Heart right ventricle (tissue), 16 donors: ENCODE data around the gene HLA-A. TPM values are rescaled to one million over a fixed set of nuclear protein-coding genes. Genes with fewer than 3 reads are reported as not detected.

Experiments used
- ATAC-seq, 8 donors: fragments of 200-7000 bp; cut with Tn5 transposase; one replicate each; pipeline ENCODE4 v1.9.1; 2020; ENCODE audit warnings: mild to moderate bottlenecking in 8 of 8, moderate library complexity in 8 of 8, moderate number of reproducible peaks in 1 of 8
- DNase-seq, 2 donors: peaks; one replicate each; pipeline ENCODE4 v3.0.0-alpha.2; 2020
- H3K27ac ChIP-seq, 10 donors: fragments of 200-600 bp; sonication (generic) in 2 of 10; one replicate each; pipeline versions ENCODE4 v1.5.0 to v1.8.0; 2020 to 2022; ENCODE audit warnings: mild to moderate bottlenecking in 3 of 10
- H3K27me3 ChIP-seq, 7 donors: fragments of 200-600 bp; one replicate each; pipeline ENCODE4 v1.8.0; 2021 to 2022; ENCODE audit warnings: mild to moderate bottlenecking in 2 of 7
- H3K36me3 ChIP-seq, 9 donors: fragments of 200-600 bp; sonication (generic) in 1 of 9; one replicate each; pipeline versions ENCODE4 v1.5.0 to v1.8.0; 2020 to 2022; ENCODE audit warnings: mild to moderate bottlenecking in 2 of 9
- H3K4me1 ChIP-seq, 9 donors: fragments of 200-600 bp; sonication (generic) in 1 of 9; one replicate each; pipeline versions ENCODE4 v1.5.0 to v1.8.0; 2020 to 2022; ENCODE audit warnings: mild to moderate bottlenecking in 4 of 9
- H3K4me3 ChIP-seq, 10 donors: fragments of 200-600 bp; sonication (generic) in 2 of 10; one replicate each; pipeline versions ENCODE4 v1.5.0 to v1.8.0; 2020 to 2022; ENCODE audit warnings: mild to moderate bottlenecking in 7 of 10, moderate library complexity in 2 of 10
- H3K9me3 ChIP-seq, 11 donors: fragments of 200-600 bp in 10 of 11; sonication (generic) in 2 of 11; one replicate each; pipeline versions ENCODE4 v1.5.0 to v1.8.0; 2013 to 2022; ENCODE audit warnings: mild to moderate bottlenecking in 2 of 11, control low read depth in 1 of 11, moderate library complexity in 1 of 11
- WGBS, 2 donors: extraction: QIAGEN DNeasy Blood & Tissue Kit; methylation state at CpG; one replicate each; pipeline ENCODE4 v1.1.7; 2013; ENCODE audit warnings: inconsistent platforms in 1 of 2; 5-methylcytosine and 5-hydroxymethylcytosine counted together
- intact Hi-C, 10 donors: fragments of 100-400 bp; cut with DNase I; formaldehyde crosslinking; loops; one replicate each; pipeline versions ENCODE4 v1.11.1 to v1.14.2; 2022
- polyA plus RNA-seq, 2 donors: library from polyadenylated mRNA; stranded (reverse); fragments of 200-250 nt; gene quantifications; one replicate each; pipeline ENCODE4 v1.2.3, GENCODE V29; 2013
- total RNA-seq, 10 donors: library from RNA; stranded (reverse); fragmentation: NEBNext Ultra II Directional in 3 of 10; extraction: Animal tissue kit (Norgen Biotek cat#: 25700) in 3 of 10; gene quantifications; one replicate each; pipeline versions ENCODE4 v1.2.1 to v1.2.4, GENCODE V29; 2021 to 2023
- TF ChIP-seq, protein P1 (sequence below), 9 donors: fragments of 200-600 bp; sonication (generic) in 2 of 9; IDR thresholded peaks; one replicate each; pipeline versions ENCODE4 v1.5.0 to v1.8.0; 2021 to 2022; ENCODE audit warnings: antibody characterized with exemption in 9 of 9, mild to moderate bottlenecking in 5 of 9, moderate library complexity in 1 of 9
- donor health status: Arrhythmogenic right ventricular cardiomyopathy.
- donor health status: ischemic (EF 13 %, LVEDD 7.1; RV severe dilation, severe dysfunction).
- donor health status: healthy with polysubstance abuse.
- donor health status: DM: no; HTN: yes; CAD: no.
- donor health status: DM: no; HTN: no; CAD: no.
- donor health status: ischemic (EF 25% LVEDD 6.9; RV normal size, moderate dysfunction).
- donor health status: ischemic (EF 25% LVEDD 5.7; RV mildly dilated, moderate dysfunction).
- donor health status: healthy.
- donor health status: DM: yes; HTN: yes; CAD: no.
- donor health status: Ischemic cardiomyopathy.
- donor health status: ischemic (EF 35%, LVEDD 5.7; RV mildly dilated, moderate dysfunction).
- donor health status: nonischemic (EF 11% LVEDD 7.7; RV severe dilation, severe dysfunction).
- donor health status: DM: yes; HTN: yes; CAD: no.
- donor health status: PGD.
- donor health status: ischemic (EF 29% LVEDD 5.4; RV normal size, mild dysfunction).
- donor health status: nonischemic (EF 23%, LVEDD 6.1; RV moderate dilation, normal function).

HLA-A gene
- total and polyA plus RNA-seq, 12 donors, result 218 to 1,594 (median 312) TPM

DNA sequence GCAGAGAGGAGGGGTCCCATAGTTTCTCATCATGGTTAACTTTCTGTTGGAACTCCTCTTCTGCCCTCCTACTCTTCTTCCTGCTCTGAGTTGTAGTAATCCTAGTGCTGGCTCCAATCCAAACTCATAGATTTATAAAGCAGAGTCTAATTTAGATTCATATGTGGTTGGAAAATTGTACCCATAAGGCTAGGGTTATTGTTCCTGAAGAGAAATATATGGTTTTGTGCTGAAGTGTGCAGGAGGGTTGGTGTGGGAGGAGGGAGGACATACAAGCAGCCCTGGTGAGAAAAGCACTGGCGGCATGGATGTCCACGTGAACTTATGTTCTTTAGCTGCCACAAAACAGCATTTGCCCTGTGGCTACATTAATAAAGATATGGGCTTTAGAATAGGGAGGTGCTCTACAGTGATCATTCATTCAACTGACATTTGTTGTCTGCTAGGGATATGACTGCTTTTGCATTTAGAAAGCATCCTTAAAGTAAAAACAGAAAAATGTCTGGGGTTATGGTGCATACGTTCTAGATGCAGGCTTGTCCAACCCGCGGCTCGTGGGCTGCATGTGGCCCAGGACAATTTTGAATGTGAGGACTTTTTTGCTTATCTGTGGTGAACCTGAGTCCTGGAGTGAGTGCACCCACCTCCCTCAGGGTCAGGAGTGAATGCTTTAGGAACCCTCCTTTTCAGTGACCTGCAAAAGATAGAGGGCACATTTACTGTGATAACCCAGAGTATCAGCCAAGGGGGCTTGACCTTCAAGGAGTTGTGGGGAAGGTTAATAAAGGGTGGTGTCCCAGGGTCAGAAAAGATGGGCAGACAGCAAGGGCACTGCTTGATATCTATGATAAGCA lies 4.1 kb downstream of the HLA-A start:
- H3K9me3 ChIP-seq, result no peaks in the 10 kb centered on the region
- TF ChIP-seq, protein P1, sequence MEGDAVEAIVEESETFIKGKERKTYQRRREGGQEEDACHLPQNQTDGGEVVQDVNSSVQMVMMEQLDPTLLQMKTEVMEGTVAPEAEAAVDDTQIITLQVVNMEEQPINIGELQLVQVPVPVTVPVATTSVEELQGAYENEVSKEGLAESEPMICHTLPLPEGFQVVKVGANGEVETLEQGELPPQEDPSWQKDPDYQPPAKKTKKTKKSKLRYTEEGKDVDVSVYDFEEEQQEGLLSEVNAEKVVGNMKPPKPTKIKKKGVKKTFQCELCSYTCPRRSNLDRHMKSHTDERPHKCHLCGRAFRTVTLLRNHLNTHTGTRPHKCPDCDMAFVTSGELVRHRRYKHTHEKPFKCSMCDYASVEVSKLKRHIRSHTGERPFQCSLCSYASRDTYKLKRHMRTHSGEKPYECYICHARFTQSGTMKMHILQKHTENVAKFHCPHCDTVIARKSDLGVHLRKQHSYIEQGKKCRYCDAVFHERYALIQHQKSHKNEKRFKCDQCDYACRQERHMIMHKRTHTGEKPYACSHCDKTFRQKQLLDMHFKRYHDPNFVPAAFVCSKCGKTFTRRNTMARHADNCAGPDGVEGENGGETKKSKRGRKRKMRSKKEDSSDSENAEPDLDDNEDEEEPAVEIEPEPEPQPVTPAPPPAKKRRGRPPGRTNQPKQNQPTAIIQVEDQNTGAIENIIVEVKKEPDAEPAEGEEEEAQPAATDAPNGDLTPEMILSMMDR (IDR thresholded peaks at IDR 0.05), result no peak
- peaks cover 0 to 39% (median 20%) of the 10 kb centered on the region in 9 donors for H3K4me1 ChIP-seq
- 73 to 92% methylated on average over 6 of the region's 6 CpGs for WGBS, 2 donors
- no peak overlapping the region for H3K27ac ChIP-seq
- ATAC-seq (no peak), DNase-seq (no peak)
- H3K27me3 ChIP-seq, result no peaks in the 10 kb centered on the region
- no peak overlapping the region for H3K4me3 ChIP-seq
- H3K36me3 ChIP-seq, result peaks cover 0 to 64% (median 0%) of the 10 kb centered on the region in 9 donors
- intact Hi-C loops, result loop anchor here in 1 of 10 donors (10.0 kb wide), 1 partner anchor 62 kb away; no protein-coding TSS in a partner anchor

DNA sequence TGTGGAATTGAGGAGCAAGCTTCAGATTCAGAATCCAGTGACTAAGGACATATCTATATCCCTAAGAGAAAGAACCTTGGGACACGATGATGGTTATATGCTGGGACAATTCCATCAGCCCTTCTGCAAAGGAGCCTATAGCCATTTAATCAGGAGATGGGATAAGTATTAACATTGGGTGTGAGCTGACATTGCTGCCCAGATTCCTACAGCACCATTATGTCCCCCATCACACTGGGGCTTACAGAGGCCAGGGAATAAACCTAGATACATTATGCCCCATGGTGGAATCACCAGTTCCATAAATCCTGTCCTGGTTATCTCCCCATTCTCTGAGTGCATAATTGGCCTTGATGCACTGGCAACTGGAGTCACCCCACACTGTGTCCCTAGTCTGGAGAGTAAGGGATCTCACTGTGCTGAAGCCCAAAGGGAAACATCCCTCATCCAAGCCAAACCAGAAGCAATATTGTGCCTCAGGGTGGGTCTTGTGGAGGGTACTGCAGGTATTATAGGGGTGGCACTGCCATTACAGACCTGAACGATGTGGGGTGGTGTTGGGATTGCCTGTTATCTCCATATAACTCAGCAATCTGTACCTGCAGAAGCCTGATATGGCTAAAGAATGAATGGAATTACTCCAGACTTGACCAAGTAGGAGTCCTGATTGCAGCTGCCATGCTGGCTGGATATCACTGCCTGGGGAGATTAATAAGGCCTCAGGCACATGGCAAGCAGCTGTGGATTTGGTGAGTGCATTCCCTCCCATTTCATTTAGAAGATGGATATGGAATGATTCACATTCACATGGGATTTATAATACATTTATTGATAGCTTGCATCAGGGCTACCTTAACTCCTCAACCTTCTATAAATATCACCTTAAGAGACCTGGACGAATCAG lies 5.0 kb downstream of the HLA-A start:
- ATAC-seq (no peak), DNase-seq (no peak)
- Histone ChIP-seq H3K4me1 (peaks cover 0 to 35% (median 18%) of the 10 kb centered on the region in 9 donors), H3K27me3 (no peaks in the 10 kb centered on the region), H3K36me3 (peaks cover 0 to 64% (median 0%) of the 10 kb centered on the region in 9 donors), H3K27ac (no peak overlapping the region), H3K4me3 (no peak overlapping the region), H3K9me3 (no peaks in the 10 kb centered on the region)
- TF ChIP-seq, protein P1 (IDR thresholded peaks at IDR 0.05), result no peak
- 46 to 74% methylated on average over 3 of the region's 3 CpGs for WGBS, 2 donors
- intact Hi-C loops, result loop anchor here in 1 of 10 donors (10.0 kb wide), 1 partner anchor 63 kb away; no protein-coding TSS in a partner anchor

DNA sequence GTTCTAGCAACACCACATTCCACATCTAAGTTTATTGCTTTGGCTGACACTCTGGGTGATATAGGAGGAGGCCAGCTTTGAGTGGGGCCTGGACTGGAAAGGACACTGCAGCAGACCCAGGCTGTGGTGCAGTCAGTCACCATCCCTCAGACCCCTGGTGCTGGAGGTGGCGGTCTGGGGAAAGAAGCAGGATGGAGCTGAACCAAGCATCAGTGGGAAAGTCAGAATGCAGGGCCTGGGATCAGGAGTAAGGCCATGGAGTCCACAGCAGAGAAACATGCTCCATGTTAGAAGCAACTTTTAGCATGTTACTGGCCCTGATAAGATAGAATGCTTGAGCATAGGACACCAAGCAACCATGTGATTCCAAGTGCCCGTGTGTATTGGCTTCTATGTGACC lies 5.9 kb downstream of the HLA-A start:
- intact Hi-C loops, result loop anchor here in 1 of 10 donors (10.0 kb wide), 1 partner anchor 63 kb away; no protein-coding TSS in a partner anchor
- H3K4me3 ChIP-seq, result no peak overlapping the region
- H3K9me3 ChIP-seq, result no peaks in the 10 kb centered on the region
- no peak overlapping the region for H3K27ac ChIP-seq
- H3K36me3 ChIP-seq, result peaks cover 0 to 63% (median 0%) of the 10 kb centered on the region in 9 donors
- 88 to 94% methylated on average over 2 of the region's 2 CpGs for WGBS, 2 donors
- DNase-seq, result no peak
- H3K4me1 ChIP-seq, result peaks cover 0 to 38% (median 18%) of the 10 kb centered on the region in 9 donors
- ATAC-seq, result no peak
- no peaks in the 10 kb centered on the region for H3K27me3 ChIP-seq
- TF ChIP-seq, protein P1 (IDR thresholded peaks at IDR 0.05), result no peak

DNA sequence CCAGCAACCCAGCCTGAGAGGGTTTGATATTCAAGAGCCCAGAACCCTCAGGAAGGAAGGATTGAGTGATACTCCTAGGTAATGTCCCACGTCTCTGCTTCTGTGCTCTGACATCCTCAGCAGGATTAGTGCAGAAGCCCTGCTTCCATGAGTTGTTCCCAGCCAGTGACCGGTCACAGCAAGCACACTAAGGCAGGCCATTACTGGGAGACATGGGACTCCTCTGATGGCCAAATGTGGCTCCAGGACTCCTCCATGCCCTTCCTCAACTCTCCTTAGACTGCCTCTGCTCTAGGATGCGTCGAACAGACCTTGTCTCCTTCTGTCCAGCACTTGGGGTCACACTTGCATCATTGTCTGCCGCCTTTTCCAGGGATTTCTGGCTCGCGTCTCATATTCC lies 7.6 kb downstream of the HLA-A start:
- no peaks in the 10 kb centered on the region for H3K27me3 ChIP-seq
- H3K9me3 ChIP-seq, result no peaks in the 10 kb centered on the region
- intact Hi-C loops, result loop anchor here in 1 of 10 donors (10.0 kb wide), 1 partner anchor 65 kb away; no protein-coding TSS in a partner anchor
- H3K4me1 ChIP-seq, result peaks cover 0 to 24% (median 7%) of the 10 kb centered on the region in 9 donors
- TF ChIP-seq, protein P1 (IDR thresholded peaks at IDR 0.05), result no peak
- H3K4me3 ChIP-seq, result no peak overlapping the region
- no peak for DNase-seq
- peaks cover 0 to 49% (median 0%) of the 10 kb centered on the region in 9 donors for H3K36me3 ChIP-seq
- H3K27ac ChIP-seq, result no peak overlapping the region
- ATAC-seq, result no peak
- 55 to 88% methylated on average over 7 of the region's 7 CpGs for WGBS, 2 donors
